GM18909 (cell line): Measurements from ENCODE around the gene PHYKPL.
A peak's percentile ranks its signal among the peaks of the same experiment; 100 is the strongest.
"Not testable (repeated sequence)": the region's sequence is repeated elsewhere in the genome, so short reads cannot be mapped to it uniquely, and the experiment has no call there.

Experiments used
- ATAC-seq: cut with Tn5 transposase; IDR thresholded peaks from one replicate; pipeline ENCODE4 v1.9.1; 2021; ENCODE audit warnings: mild to moderate bottlenecking; ENCODE audit not compliant: unreplicated experiment, poor library complexity

Gene PHYKPL

DNA sequence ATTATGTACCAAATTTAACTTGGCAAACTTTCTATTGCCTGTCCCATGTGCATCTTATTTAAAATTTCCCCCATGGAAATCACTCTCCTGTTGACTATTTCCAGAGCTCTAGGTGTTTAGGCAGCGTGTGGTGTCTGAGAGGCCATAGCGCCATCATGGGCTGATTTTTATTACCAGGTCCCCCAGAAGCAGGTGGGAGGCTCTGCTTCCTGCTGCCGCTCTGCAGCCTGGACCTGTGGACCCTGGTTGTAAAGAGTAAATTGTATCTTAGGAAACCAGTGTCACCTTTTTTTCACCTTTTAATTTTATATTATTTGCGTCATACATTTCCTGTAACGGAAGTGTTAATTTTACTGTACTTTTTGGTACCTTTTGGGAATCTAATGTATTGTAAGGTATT, 21.9 kb downstream of the PHYKPL start:
- ATAC-seq, result no peak

DNA sequence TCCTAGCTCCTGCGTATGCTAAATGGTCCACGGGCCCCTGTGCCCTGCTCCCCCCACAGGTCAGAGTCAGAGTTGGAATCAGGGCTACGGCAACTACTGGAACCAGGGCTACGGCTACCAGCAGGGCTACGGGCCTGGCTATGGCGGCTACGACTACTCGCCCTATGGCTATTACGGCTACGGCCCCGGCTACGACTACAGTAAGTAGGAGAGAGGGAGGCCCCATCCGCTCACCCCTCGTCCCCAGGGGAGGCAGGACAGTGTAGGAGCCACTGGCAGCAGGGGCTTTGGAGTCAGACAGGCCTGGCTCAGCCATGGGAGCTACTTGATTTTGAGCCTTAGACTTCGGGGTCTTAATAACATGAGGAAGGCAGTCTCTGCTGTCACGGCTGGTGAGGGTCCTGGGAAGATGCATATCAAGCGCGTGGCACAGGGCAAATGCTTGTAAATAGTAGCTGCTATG, 22.5 kb downstream of the PHYKPL start:
- no peak for ATAC-seq

DNA sequence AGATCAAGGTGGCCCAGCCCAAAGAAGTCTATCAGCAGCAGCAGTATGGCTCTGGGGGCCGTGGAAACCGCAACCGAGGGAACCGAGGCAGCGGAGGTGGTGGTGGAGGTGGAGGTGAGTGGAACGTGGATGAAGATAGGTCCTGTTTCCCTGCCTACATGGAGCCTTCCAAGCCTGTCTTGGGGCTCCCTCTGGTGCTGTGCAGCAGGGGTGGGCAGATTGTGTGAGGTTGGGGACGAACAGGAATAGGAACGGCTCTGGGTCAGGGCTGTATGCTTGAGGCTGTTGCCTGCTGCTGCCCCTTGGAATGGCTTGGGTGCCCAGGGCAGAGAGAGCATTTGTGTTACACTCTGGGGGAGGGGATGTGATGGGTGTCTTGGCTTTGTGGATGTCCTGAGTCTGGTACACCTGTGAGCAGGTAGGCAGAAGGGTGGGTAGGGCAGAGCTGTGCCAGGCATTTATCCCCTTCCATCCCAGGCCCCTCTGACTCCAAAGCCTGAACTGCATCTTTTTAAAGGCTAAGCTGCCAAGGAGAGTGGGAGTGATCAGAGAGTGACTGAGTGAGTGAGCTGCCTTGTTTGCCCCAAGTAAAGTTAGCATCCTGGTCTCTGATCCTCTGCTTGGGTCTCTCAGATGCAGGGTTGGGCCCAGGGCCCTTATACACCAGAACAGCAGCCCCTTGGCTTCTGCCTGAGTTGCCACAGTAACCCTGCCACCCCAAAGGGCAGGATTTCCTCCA, 23.1 kb downstream of the PHYKPL start:
- ATAC-seq, result no peak

DNA sequence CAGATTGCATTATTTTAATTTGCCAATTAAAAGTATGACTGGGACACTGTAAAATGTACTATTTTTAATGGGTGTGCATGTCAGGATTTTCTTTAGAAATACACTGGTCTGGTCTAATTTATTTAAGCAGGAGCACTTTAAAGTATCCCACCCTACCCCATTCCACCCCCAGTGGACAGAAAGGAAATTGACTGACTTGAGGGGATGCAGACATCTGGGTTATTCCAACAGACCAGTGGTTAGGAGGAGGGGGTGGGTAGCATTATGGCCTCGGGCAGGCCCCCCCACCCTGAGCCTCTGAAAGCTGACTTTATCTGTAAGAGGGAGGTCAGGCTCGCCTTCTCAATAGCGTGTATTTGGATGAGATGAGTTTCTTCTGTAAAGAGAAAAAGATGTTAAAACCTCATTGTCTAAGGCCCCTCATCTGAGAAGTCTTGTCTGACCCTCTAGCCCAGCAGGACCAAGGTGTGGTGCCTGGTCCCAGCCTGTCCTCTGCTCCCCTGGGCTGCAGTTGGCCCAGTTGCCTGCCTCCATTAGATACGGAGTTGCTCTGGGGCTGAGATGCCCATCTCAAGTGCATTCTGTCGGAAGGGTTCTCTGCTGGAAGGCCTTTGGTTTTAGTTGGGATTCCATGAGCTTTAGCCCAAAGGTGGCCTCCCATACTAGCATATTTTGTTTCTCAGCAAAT, 23.9 kb downstream of the PHYKPL start:
- ATAC-seq, result no peak

DNA sequence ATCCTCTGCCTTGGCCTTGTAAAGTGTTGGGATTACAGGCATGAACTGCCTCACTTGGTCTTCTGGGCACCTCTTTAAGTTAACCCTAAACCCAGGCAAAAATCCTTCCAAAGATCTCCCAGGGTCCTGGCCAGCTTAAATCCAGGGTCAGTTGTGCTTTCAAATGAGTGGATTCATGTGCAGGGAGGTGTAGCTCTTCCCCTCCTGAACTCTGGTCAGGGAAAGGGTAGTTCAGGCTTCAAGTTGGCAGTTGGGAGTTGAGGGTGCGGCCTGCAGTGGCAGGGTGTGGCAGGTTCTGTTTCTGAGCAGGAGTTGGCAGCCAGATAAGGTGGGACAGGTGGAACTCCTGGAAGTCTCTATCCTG, 24.7 kb downstream of the PHYKPL start:
- no peak for ATAC-seq

DNA sequence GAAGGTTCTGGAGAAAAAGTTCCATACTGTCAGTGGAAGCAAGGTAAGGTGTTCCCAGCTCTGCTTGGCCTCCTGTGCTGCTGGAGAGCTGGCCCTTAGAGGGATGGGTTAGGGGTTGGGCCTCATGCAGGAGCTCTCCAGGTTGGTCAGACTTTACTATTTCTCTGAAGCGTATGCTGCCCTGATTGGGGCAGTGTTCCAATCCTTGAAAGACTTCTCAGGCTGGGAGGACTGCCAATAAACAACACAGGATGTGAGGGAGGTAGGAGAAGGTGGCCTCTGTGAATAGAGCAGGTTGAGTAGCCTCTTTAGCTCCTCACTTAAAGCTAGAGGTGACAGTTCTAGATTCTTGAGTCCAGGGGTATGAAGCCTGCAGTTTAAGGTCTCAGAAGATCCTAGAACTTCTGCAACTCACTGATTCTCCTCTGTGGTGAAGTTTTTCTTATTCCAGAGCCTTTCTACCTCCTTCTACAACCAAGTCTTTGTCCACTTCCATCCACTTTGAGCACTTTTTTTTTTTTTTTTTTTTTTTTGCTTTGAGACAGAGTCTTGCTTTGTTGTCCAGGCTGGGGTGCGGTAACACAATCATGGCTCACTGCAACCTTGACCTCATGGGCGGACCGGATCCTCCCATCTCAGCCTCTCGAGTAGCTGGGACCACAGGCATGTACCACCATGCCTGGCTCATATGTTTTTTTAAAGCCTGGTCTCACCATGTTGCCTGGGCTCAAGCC, 25.3 kb downstream of the PHYKPL start:
- no peak for ATAC-seq

DNA sequence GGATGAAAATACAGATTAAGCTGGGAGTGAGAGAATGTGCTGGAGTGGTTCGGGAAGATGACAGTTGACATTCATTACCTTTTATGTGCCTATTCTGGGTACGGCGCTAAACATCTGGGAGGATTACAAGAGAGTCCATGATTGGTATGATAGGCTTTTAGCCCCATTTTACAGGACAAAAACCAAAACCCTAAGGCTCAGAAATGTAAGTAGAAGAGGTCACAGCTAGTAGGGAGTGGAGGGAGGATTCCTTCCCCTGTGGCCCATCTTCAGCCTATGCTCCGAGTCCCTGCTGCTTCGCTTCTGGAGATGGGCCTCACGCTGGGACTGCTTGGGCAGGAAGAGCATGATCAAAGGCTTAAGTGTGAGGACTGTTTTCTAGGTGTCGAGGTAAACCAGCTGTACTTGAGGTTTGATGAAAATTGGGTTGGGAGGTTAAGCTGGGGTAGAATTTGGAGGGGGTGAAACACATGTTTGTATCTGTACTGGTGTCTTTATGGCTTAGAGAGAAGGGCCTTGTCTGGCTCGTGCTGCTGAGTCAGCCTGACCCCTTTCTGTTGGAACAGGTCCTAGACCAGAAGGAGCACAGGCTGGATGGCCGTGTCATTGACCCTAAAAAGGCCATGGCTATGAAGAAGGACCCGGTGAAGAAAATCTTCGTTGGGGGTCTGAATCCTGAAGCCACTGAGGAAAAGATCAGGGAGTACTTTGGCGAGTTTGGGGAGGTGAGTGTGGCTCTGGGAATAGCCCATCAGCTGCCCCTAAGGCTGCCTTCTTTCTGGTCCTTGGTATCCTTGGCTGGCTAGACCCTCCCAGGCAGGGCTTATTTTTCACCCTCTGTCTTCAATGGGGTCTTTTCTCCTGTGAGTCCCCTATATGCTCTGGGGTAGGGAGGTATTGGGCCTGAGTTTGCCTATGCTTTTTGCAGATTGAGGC, 26.2 kb downstream of the PHYKPL start:
- no peak for ATAC-seq

DNA sequence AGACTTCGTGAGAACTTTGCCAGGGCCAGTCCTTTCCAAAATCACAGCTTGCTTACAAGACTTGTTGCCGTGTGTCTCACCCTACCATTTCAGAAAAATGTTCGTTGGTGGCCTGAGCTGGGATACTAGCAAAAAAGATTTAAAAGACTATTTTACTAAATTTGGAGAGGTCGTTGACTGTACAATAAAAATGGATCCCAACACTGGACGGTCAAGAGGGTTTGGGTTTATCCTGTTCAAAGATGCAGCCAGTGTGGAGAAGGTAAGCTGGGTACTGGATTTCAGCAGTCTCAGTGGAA, 26.9 kb downstream of the PHYKPL start:
- no peak for ATAC-seq

DNA sequence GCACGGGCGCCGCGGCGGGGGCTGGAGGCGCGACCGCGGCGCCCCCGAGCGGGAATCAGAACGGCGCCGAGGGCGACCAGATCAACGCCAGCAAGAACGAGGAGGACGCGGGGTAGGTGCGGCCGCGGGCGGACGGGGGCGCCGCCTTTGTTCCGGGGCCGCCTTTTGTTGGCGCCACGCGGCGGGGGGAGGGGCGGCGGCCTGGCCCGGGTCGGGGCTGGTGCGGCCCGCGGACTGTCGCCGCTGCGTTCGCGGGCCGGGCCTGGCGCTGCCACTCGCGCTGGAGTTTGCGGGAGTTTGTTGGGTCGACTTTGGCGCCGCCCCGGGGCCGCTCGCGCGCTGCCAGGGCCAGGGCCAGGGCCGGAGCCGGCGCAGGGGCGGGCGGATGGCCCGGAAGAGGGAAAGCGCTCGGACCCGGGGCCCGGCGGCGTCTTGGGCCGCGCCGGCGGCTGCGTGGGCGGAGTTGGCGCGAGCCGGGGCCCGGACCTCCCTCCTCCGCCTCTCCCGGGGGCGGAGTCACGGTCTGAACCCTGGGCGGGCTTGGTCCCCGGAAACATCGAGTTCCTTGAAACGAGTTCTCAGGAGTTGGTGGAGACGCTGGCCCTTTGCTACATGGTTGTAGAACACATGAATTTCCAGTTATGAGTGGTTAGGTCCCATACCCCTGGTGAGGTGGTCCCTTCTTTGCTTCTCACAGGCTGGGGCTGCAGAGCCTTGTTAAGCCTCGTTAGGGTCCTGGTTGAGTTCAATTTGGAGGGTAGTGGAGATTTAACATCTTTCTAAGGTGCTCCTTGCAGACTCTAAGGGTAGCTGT, 27.5 kb downstream of the PHYKPL start:
- ATAC-seq, result peak; percentile 61

DNA sequence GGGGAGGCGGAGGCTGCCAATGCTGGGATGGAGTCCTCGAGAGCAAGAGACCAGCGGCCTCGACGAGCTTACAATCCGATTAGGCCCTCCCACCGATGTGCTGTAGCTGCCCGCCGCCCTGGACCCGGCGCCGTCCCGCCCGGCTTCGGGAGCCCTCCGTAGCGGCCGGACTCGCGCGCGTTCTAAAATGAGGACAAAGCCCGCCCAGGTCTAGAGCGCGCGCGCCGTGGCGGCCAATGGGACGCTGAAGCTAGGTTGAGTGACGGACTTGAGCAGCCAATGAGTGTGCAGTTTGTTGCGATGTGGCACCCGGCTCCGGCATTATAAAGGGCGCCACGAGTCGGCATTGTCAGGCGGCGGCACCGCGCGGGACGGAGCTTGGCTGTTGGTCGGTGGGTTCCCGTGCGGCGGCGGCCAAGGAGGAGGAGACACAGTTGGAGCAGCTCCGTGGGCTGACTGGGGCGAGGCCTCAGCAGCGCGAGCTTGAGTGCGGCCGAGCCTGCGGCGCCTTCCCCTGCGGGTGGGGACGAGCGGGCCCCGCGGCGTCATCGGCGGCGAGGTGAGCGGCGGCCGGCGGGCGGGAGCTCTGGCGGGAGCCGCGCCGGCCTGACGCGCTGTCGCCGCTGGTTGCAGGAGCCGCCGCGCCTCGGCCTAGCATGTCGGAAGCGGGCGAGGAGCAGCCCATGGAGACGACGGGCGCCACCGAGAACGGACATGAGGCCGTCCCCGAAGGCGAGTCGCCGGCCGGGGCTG, 28.2 kb downstream of the PHYKPL start, which contains the start of gene HNRNPAB:
HNRNPAB (plus strand) TSS at position 352 of the 753 bp plus-strand sequence; CDS start at position 657, 305 bp downstream.
- ATAC-seq, result peak; percentile 89

DNA sequence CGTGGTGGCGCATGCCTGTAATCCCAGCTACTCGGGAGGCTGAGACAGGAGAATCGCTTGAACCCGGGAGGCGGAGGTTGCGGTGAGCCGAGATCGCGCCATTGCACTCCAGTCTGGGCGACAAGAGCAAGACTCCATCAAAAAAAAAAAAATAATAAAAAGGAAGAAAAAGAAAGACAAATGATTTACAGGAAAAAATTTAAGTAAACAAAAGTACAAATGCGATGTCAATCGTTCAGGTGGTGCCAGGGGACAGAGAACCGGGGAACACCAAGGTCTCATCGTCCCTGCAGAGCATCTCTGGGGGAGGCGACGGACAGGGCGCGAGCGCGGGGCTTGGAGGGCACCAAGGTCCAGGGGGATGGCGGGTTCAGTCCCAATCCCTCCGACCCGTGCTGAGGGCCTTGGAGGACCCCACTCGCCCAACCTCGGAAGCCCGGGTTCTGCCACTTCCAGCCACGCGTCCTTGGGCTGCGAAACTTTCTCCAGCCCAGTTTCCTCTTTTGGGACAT, 28.9 kb downstream of the PHYKPL start:
- no peak for ATAC-seq

DNA sequence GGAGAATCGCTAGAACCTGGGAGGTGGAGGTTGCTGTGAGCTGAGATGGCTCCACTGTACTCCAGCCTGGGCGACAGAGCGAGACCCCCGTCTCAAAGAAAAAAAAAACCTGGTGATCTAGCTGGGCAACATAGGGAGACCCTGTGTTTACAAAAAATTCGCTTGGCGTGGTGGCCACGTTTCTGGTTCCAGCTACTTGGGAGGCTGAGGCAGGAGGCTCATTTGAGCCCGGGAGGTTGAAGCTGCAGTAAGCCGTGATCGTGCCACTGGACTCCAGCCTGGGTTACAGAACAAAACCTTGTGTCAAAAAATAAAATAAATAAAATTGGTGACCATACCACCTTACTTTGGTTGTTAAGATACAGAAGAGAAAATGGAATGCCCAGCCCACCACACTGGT, 30.1 kb downstream of the PHYKPL start:
- no peak for ATAC-seq

DNA sequence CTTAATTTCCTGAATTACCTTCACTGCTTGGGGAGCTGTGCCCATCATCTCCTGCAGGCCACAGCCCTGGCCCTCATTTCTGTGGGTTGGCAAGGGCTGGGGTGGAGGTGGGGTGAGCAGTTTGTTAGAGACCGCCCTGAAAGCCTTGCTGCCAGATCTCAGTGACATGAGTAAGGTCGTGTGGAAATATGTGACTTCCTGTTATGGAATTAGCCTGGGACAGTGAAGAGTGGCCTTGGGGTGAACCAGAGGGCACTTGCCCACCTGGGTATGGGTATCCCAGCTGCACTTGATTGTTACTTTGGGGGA, 30.7 kb downstream of the PHYKPL start:
- no peak for ATAC-seq

DNA sequence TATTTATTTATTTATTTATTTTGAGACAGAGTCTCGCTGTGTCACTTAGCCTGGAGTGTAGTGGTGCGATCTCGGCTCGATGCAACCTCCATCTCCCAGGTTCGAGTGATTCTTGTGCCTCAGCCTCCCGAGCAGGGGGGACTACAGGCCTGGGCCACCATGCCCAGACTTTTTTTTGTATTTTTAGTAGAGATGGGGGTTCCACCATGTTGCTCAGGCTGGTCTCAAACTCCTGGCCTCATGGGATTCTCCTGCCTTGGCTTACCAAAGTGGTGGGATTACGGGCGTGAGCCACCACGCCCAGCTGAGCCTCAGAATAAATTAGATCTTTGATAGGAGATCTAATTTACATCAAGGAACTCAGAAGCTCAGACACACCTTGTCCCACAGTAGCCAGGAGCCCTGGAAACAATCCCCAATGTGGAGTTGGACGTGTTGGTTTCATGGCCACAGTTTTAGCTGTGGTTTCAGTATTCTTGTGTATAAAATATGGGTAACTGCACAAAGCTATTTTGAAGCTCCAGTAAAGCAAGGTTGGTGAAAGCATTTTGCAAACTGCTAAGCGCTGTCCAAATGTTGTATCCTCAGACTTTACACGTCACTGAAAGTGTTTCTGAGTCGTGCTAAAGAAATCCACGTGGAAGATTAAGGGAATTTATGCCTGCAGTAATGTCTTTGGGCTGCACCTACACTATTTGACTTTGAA, 31.2 kb downstream of the PHYKPL start:
- no peak for ATAC-seq

DNA sequence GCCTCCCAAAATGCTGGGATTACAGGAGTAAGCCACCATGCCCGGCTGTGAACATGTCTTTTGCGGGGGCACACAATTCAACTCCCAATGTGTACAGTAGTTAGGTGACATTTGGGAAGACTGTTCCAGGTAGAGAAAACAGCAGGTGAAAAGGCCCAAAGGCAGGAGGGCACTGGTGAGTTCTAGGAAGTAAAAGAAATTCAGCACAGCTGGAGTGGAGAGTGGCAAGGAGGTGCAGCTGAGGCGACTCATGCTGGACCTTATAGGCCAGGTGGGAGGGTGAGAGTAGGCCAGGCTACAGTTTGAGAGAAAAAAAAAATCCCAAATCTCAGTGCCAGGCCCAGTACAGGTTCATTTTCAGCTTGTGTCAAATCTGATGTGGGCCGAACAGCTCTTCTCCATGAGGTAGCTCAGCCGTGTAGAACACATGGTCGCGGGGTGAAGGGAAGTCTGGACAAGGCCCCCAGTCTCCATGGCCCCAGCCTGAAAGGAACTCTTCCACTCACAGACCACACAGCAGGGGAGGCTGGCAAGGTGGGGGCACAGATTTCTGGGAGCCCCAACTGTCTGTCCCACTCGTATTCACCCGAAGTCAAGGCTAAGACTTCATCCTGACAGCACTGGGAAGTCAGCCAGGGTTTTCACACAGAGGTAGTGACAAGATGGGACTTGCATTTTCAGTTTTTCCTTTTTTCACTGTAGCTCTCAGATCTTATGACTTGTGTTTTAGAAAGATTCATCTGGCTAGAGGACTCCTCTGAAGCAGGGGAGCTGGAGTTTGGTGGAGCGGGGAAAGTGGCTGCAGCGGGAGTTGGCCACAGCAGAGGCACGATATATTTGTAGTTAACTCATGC, 32.8 kb downstream of the PHYKPL start:
- ATAC-seq, result no peak

DNA sequence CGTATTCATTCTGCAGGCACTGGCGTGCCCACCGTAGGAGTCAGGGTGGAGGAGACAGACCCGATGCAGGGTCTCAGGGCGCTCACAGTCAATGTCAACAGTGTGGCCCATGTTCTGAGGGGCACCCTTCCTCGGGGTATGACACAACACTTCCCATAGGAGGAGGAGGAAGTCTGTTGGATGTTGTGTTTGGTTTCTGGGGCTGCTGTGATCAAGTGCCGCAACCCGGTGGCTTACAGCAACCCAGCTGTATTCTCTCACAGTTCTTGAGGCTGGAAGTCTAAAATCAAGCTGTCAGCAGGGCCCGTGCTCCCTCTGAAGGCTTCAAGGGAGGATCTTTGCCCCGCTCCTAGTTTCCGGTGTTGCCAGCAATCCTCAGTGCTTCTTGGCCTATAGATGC, 33.9 kb downstream of the PHYKPL start:
- ATAC-seq, result no peak

DNA sequence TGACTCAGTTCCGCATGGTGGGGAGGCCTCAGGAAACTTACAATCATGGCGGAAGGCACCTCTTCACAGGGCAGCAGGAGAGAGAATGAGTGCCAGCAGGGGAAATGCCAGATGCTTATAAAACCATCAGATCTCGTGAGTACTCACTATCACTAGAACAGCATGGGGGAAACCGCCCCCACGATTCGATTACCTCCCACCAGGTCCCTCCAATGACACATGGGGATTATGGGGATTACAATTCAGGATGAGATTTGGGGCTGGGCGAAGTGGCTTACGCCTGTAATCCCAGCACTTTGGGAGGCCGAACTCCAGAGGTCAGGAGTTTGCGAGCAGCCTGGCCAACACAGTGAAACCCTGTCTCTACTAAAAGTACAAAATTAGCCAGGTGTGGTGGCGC, 34.5 kb downstream of the PHYKPL start:
- not testable (repeated sequence) for ATAC-seq
